ENCODE measurements around the gene CYP2A6. TPM values are rescaled to one million over a fixed set of nuclear protein-coding genes. Genes with fewer than 3 reads are reported as not detected.

CYP2A6 gene
- total RNA-seq, 1 donor from 2014 or later = not detected

DNA sequence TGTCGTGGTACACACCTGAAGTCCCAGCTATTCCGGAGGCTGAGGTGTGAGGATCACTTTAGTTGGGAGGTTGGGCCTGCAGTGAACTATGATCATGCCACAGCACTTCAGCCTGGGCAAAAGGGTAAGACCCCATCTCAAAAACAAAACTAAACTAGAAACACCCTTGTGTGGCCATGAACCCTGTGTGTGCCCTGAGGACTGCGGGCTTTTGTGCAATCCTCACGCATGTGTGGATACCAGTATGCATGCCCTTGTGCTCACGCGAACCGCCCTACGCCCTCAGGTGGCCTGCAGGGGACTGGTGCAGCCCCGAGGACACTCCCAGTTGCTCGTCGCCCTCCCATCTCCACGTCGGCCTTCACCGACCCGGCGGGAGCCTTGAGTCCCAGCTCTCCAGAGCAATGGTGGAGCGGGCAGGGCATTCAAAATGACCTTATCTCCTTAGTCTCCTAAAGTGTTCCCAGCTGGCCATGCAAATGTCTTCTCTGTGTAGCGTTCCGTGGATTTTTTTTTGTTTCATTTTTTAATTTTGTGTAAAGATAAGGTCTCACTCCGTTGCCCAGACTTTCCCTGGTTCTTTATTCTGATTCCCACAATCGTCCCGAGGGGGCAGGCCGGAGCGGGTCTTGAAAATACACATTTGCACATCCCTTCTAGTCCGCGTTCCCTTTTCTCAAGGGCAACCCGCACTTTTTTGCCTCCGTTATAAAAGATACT lies 52.1 kb downstream of the CYP2A6 start:
- TF ChIP-seq, protein P1, sequence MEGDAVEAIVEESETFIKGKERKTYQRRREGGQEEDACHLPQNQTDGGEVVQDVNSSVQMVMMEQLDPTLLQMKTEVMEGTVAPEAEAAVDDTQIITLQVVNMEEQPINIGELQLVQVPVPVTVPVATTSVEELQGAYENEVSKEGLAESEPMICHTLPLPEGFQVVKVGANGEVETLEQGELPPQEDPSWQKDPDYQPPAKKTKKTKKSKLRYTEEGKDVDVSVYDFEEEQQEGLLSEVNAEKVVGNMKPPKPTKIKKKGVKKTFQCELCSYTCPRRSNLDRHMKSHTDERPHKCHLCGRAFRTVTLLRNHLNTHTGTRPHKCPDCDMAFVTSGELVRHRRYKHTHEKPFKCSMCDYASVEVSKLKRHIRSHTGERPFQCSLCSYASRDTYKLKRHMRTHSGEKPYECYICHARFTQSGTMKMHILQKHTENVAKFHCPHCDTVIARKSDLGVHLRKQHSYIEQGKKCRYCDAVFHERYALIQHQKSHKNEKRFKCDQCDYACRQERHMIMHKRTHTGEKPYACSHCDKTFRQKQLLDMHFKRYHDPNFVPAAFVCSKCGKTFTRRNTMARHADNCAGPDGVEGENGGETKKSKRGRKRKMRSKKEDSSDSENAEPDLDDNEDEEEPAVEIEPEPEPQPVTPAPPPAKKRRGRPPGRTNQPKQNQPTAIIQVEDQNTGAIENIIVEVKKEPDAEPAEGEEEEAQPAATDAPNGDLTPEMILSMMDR (IDR thresholded peaks at IDR 0.05; ENCODE audit: unreplicated experiment) = peak; percentile 47
- DNase-seq (ENCODE audit: low spot score, unreplicated experiment) = peak; percentile 52
- Mint-ChIP-seq H3K27ac (peak overlapping the region; percentile 99), H3K4me3 (ENCODE audit: low read depth) (peak overlapping the region; percentile 81), H3K36me3 (ENCODE audit: insufficient read depth) (peaks cover 4% of the 10 kb centered on the region), H3K27me3 (no peaks in the 10 kb centered on the region), H3K4me1 (ENCODE audit: low read depth) (peaks cover 31% of the 10 kb centered on the region), H3K9me3 (ENCODE audit: low read depth) (no peaks in the 10 kb centered on the region)

DNA sequence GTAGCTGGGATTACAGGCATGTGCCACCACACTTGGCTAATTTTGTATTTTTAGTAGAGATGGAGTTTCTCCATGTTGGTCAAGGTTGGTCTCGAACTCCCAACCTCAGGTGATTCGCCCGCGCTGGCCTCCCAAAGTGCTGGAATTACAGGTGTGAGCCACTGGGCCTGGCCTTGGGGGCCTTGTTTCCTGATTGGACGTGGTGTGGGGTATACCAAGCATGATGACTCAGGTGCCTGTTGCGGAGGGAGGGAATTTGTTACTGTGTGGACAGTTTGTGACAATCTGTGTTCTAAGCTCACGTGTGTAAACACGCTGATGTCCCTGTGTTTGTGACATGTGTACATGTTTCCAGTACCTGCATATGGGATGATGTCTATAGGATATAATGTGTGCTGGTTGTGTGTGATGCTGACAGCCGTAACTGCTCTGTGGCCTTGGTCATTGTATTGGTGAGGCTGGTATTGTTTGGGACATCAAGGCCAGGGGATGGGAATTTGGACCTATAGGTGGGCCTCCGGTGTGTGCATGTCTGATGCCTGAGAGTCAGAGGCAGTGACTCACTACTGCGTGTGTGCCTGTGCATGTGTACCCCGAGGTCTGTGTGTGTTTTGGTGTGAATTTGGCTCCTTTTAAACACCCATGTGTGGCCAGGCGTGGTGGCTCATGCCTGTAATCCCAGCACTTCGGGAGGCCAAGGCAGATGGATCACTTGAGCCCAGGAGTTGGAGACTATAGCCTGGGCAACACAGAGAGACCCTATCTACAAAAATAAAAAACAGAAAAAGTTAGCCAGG lies 52.9 kb downstream of the CYP2A6 start:
- Mint-ChIP-seq H3K4me1 (ENCODE audit: low read depth) (peaks cover 23% of the 10 kb centered on the region), H3K36me3 (ENCODE audit: insufficient read depth) (peaks cover 5% of the 10 kb centered on the region), H3K27ac (peak overlapping the region; percentile 99), H3K27me3 (no peaks in the 10 kb centered on the region), H3K9me3 (ENCODE audit: low read depth) (no peaks in the 10 kb centered on the region), H3K4me3 (ENCODE audit: low read depth) (peak overlapping the region; percentile 10)
- DNase-seq (ENCODE audit: low spot score, unreplicated experiment) = no peak
- TF ChIP-seq, protein P1 (IDR thresholded peaks at IDR 0.05; ENCODE audit: unreplicated experiment) = no peak

Other genes with a start within 250 kb of the CYP2A6 start
- gene LTBP4, start 249.1 kb downstream of the CYP2A6 start, total RNA-seq = 25.4 TPM in 2 replicates
- gene NUMBL, start 159.8 kb downstream of the CYP2A6 start, total RNA-seq = 14.6 and 20.9 TPM in 2 replicates
- 55.8 and 58.6 TPM in 2 replicates for gene COQ8B, start 133.6 kb downstream of the CYP2A6 start, total RNA-seq
- gene ITPKC, start 133.3 kb downstream of the CYP2A6 start, total RNA-seq = 20.1 and 20.7 TPM in 2 replicates
- gene ACTMAP, start 100.0 kb downstream of the CYP2A6 start, total RNA-seq = 21.1 and 22.5 TPM in 2 replicates
- gene SNRPA, start 99.2 kb downstream of the CYP2A6 start, total RNA-seq = 111 and 126 TPM in 2 replicates
- 4.6 and 8.5 TPM in 2 replicates for gene MIA, start 74.9 kb downstream of the CYP2A6 start, total RNA-seq
- 20.7 and 21.5 TPM in 2 replicates for gene RAB4B, start 72.2 kb downstream of the CYP2A6 start, total RNA-seq
- 107 and 110 TPM in 2 replicates for gene EGLN2, start 51.3 kb downstream of the CYP2A6 start, total RNA-seq
- not detected in 2 replicates for gene CYP2A7, start 31.8 kb upstream of the CYP2A6 start, total RNA-seq
- 2.0 and 3.0 TPM in 2 replicates for gene CYP2B6, start 140.8 kb upstream of the CYP2A6 start, total RNA-seq
- gene CYP2A13, start 238.0 kb upstream of the CYP2A6 start, total RNA-seq = 0.17 TPM in 1 of 2 replicates, not detected in the other

Measured in progenitor cell of endocrine pancreas (in vitro differentiated cells).